Trophoblast cell (in vitro differentiated cells and primary cell): ENCODE data around the gene GGT1.
"Not testable (repeated sequence)": the region's sequence is repeated elsewhere in the genome, so short reads cannot be mapped to it uniquely, and the experiment has no call there.

ENCODE experiments used
- DNase-seq, 2 donors: peaks; one replicate each; pipeline ENCODE4 v3.0.0-alpha.2; 2016
- H2AFZ ChIP-seq: 2 replicates; pipeline ENCODE4 v1.6.1; 2013; ENCODE audit warnings: low read length, moderate library complexity, mild to moderate bottlenecking; ENCODE audit not compliant: insufficient read depth, poor library complexity
- H2AK5ac ChIP-seq: 2 replicates; pipeline ENCODE4 v1.6.1; 2013; ENCODE audit warnings: mild to moderate bottlenecking, low read length
- H2BK120ac ChIP-seq: 2 replicates; pipeline ENCODE4 v1.6.1; 2013; ENCODE audit warnings: low read length, mild to moderate bottlenecking, moderate library complexity; ENCODE audit not compliant: insufficient read depth, poor library complexity
- H2BK12ac ChIP-seq: 2 replicates; pipeline ENCODE4 v1.6.1; 2013; ENCODE audit warnings: mild to moderate bottlenecking, low read length, moderate library complexity
- H2BK5ac ChIP-seq: 2 replicates; pipeline ENCODE4 v1.6.1; 2013; ENCODE audit warnings: low read length, low read depth, moderate library complexity, mild to moderate bottlenecking; ENCODE audit not compliant: poor library complexity
- H3K14ac ChIP-seq: 2 replicates; pipeline ENCODE4 v1.6.1; 2013; ENCODE audit warnings: mild to moderate bottlenecking, low read length
- H3K18ac ChIP-seq: 2 replicates; pipeline ENCODE4 v1.6.1; 2013; ENCODE audit warnings: mild to moderate bottlenecking, low read length
- H3K23ac ChIP-seq: 2 replicates; pipeline ENCODE4 v1.6.1; 2013; ENCODE audit warnings: low read length
- H3K27ac ChIP-seq: 2 replicates; pipeline ENCODE4 v1.5.1; 2013; ENCODE audit warnings: low read depth, mild to moderate bottlenecking, inconsistent platforms, low read length, moderate library complexity
- H3K27me3 ChIP-seq: 2 replicates; pipeline ENCODE4 v1.6.1; 2013; ENCODE audit warnings: inconsistent platforms, mild to moderate bottlenecking, low read length, moderate library complexity; ENCODE audit not compliant: insufficient read depth
- H3K36me3 ChIP-seq, 2 experiments: 1 replicate in 1 of 2; 2 replicates in 1 of 2; pipeline ENCODE4 v1.6.1; 2013; ENCODE audit warnings: low read length in 2 of 2, mild to moderate bottlenecking in 2 of 2, moderate library complexity in 1 of 2; ENCODE audit not compliant: insufficient read depth in 2 of 2, control insufficient read depth in 1 of 2
- H3K4ac ChIP-seq: 2 replicates; pipeline ENCODE4 v1.6.1; 2013; ENCODE audit warnings: low read depth, mild to moderate bottlenecking, low read length, moderate library complexity
- H3K4me1 ChIP-seq, 2 experiments: 1 replicate in 1 of 2; 2 replicates in 1 of 2; pipeline ENCODE4 v1.6.1; 2013; ENCODE audit warnings: low read length in 2 of 2, mild to moderate bottlenecking in 2 of 2, moderate library complexity in 1 of 2; ENCODE audit not compliant: insufficient read depth in 2 of 2, control insufficient read depth in 1 of 2
- H3K4me2 ChIP-seq: 2 replicates; pipeline ENCODE4 v1.6.1; 2013; ENCODE audit warnings: inconsistent platforms, mild to moderate bottlenecking, low read length, moderate library complexity
- H3K4me3 ChIP-seq: 2 replicates; pipeline ENCODE4 v1.5.1; 2013; ENCODE audit warnings: mild to moderate bottlenecking, low read depth, low read length, inconsistent platforms
- H3K79me1 ChIP-seq: one replicate; pipeline ENCODE4 v1.6.1; 2013; ENCODE audit warnings: low read length
- H3K79me2 ChIP-seq: 2 replicates; pipeline ENCODE4 v1.6.1; 2013; ENCODE audit warnings: low read length, mild to moderate bottlenecking; ENCODE audit not compliant: control insufficient read depth, insufficient read depth, poor library complexity
- H3K9ac ChIP-seq: 2 replicates; pipeline ENCODE4 v1.6.1; 2013; ENCODE audit warnings: mild to moderate bottlenecking, low read length
- H3K9me3 ChIP-seq: 2 replicates; pipeline ENCODE4 v1.6.1; 2013; ENCODE audit warnings: low read depth, mild to moderate bottlenecking, control low read depth, inconsistent platforms, low read length; ENCODE audit not compliant: insufficient read depth
- H4K12ac ChIP-seq: 2 replicates; pipeline ENCODE4 v1.6.1; 2013; ENCODE audit warnings: low read depth, mild to moderate bottlenecking, low read length, moderate library complexity
- H4K8ac ChIP-seq: 2 replicates; pipeline ENCODE4 v1.6.1; 2013; ENCODE audit warnings: low read depth, mild to moderate bottlenecking, low read length, moderate library complexity
- H4K91ac ChIP-seq: one replicate; pipeline ENCODE4 v1.6.1; 2013; ENCODE audit warnings: low read depth, mild to moderate bottlenecking, low read length, moderate library complexity
- WGBS: extraction: QIAGEN DNeasy Blood & Tissue Kit; methylation state at CpG from one replicate; pipeline ENCODE4 v1.1.7; 2013; ENCODE audit warnings: missing lambda C conversion rate; ENCODE audit not compliant: insufficient read length, insufficient coverage; ENCODE audit errors: extremely low coverage; 5-methylcytosine and 5-hydroxymethylcytosine counted together

Gene GGT1

GRCh38 chr22:24649371-24649770 is 46.4 kb downstream of the GGT1 start:
- H2BK5ac ChIP-seq, result not testable (repeated sequence)

GRCh38 chr22:24650884-24651283 is 47.9 kb downstream of the GGT1 start:
- not testable (repeated sequence) for H3K79me1 ChIP-seq, H2BK5ac ChIP-seq, H3K23ac ChIP-seq, H4K12ac ChIP-seq, H2AFZ ChIP-seq, H4K8ac ChIP-seq, H3K9me3 ChIP-seq, H3K27me3 ChIP-seq, H3K18ac ChIP-seq, H3K4me2 ChIP-seq, H3K36me3 ChIP-seq, H3K4me3 ChIP-seq, H2AK5ac ChIP-seq, H3K14ac ChIP-seq, H3K79me2 ChIP-seq, DNase-seq, H3K4ac ChIP-seq, H2BK120ac ChIP-seq, H3K4me1 ChIP-seq, H2BK12ac ChIP-seq, H3K27ac ChIP-seq, H4K91ac ChIP-seq, H3K9ac ChIP-seq
- WGBS, result no CpG with 5 or more reads among the region's 10 CpGs

More at GRCh38 chr22:24649371-24649770, 46.4 kb downstream of the GGT1 start:
- not testable (repeated sequence) for H3K4me2 ChIP-seq, H3K4ac ChIP-seq, H3K18ac ChIP-seq, H2BK120ac ChIP-seq, H2AFZ ChIP-seq, H3K9me3 ChIP-seq, H3K36me3 ChIP-seq, H3K79me1 ChIP-seq, H4K12ac ChIP-seq, H3K23ac ChIP-seq, H2BK12ac ChIP-seq, H4K8ac ChIP-seq, DNase-seq, H3K79me2 ChIP-seq, H3K14ac ChIP-seq, H2AK5ac ChIP-seq, H3K27ac ChIP-seq, H3K4me1 ChIP-seq, H3K9ac ChIP-seq, H3K27me3 ChIP-seq, H4K91ac ChIP-seq, H3K4me3 ChIP-seq
- WGBS, result no CpG with 5 or more reads among the region's 4 CpGs

GRCh38 chr22:24665395-24665794 is 62.4 kb downstream of the GGT1 start:
- not testable (repeated sequence) for H3K14ac ChIP-seq, H2AK5ac ChIP-seq, H4K12ac ChIP-seq, H2BK5ac ChIP-seq, H3K27ac ChIP-seq, DNase-seq, H3K79me1 ChIP-seq, H3K4me1 ChIP-seq, H3K4ac ChIP-seq, H2BK12ac ChIP-seq, H3K9me3 ChIP-seq, H3K23ac ChIP-seq, H3K9ac ChIP-seq, H3K79me2 ChIP-seq, H4K8ac ChIP-seq, H3K4me3 ChIP-seq, H3K4me2 ChIP-seq, H3K18ac ChIP-seq, H2AFZ ChIP-seq, H2BK120ac ChIP-seq, H3K36me3 ChIP-seq, H3K27me3 ChIP-seq, H4K91ac ChIP-seq
- WGBS, result no CpG with 5 or more reads among the region's 3 CpGs

- not testable (repeated sequence) for H2BK12ac ChIP-seq, H3K27ac ChIP-seq, H3K23ac ChIP-seq, H4K8ac ChIP-seq, H3K9me3 ChIP-seq, H3K36me3 ChIP-seq, DNase-seq, H3K79me2 ChIP-seq, H3K4me3 ChIP-seq, H3K9ac ChIP-seq, H3K4me1 ChIP-seq, H2BK5ac ChIP-seq, H3K4me2 ChIP-seq, H4K12ac ChIP-seq, H2AK5ac ChIP-seq, H3K27me3 ChIP-seq, H3K79me1 ChIP-seq, H2BK120ac ChIP-seq, H4K91ac ChIP-seq, H2AFZ ChIP-seq, H3K4ac ChIP-seq, H3K18ac ChIP-seq, H3K14ac ChIP-seq
- WGBS, result no CpG with 5 or more reads among the region's 10 CpGs
These were observed 64.9 kb downstream of the GGT1 start for GRCh38 chr22:24667904-24668303.
